Nephron progenitor cell (in vitro differentiated cells): ENCODE data around the gene SYS1.
A peak's percentile ranks its signal among the peaks of the same experiment; 100 is the strongest.

Experiments used
- DNase-seq: peaks from one replicate; pipeline ENCODE4 v3.0.0; 2021
- H3K27ac Mint-ChIP-seq: 2 replicates; pipeline ENCODE4 v1.8.0; 2021; ENCODE audit warnings: mild to moderate bottlenecking, moderate library complexity, mixed read lengths
- H3K27me3 Mint-ChIP-seq: 2 replicates; pipeline ENCODE4 v1.8.0; 2021; ENCODE audit warnings: mild to moderate bottlenecking, low read depth, mixed read lengths; ENCODE audit not compliant: poor library complexity
- H3K36me3 Mint-ChIP-seq: 2 replicates; pipeline ENCODE4 v1.8.0; 2021; ENCODE audit warnings: low read depth, mixed read lengths
- H3K4me1 Mint-ChIP-seq: 2 replicates; pipeline ENCODE4 v1.8.0; 2021; ENCODE audit warnings: mixed read lengths
- H3K4me3 Mint-ChIP-seq: 2 replicates; pipeline ENCODE4 v1.8.0; 2021; ENCODE audit warnings: mild to moderate bottlenecking, moderate library complexity, mixed read lengths
- H3K9me3 Mint-ChIP-seq: 2 replicates; pipeline ENCODE4 v1.8.0; 2021; ENCODE audit warnings: mild to moderate bottlenecking, moderate library complexity, mixed read lengths
- TF ChIP-seq, protein P1 (sequence below): fragments of 200-600 bp; sonication (generic); IDR thresholded peaks from 2 replicates; pipeline ENCODE4 v1.5.0; 2021; ENCODE audit warnings: antibody characterized with exemption

The SYS1 gene

DNA sequence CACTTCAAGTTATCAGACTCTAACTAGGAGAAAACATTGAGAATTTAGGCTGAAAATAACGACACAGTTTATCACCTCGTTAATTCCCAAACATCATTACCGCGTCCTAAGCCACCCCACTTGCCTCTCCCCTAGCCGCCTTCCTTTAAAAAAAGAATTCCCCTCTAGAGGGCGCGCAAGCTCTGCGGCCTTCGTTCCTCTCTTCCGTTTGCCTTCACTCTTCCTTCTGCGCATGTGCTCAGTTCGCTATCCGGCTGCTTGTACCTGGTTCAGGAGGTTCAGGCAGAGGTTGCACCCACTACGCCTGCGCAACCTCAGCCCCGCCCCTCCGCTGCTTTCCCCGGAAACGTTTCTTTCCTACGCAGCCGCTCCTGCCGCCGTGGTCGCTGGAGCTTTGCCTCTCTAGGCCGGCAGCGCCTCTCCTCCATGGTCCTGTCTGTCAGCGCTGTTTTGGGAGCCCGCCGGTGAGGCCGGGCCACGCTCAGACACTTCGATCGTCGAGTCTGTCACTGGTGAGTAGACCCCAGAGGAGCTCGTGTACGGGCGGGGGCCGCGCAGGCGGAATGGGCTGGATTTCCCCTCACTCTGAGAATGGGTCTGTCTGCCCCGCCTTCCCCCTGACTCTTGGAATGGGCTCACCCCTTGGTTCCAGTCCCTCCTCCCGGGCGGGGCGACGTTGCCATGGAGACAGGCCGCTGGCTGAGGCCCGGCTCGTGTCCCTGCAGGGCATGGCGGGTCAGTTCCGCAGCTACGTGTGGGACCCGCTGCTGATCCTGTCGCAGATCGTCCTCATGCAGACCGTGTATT, at the start of gene SYS1:
TSS of gene SYS1 (plus strand) at position 353 of the 807 bp plus-strand sequence. CDS start at position 729, 376 bp downstream.
- Mint-ChIP-seq H3K36me3 (peaks cover 13% of the 10 kb centered on the region), H3K4me1 (peaks cover 47% of the 10 kb centered on the region), H3K4me3 (peak within 1 kb of the TSS; percentile 98), H3K27ac (peak within 1 kb of the TSS; percentile 100), H3K27me3 (no peaks in the 10 kb centered on the region), H3K9me3 (no peaks in the 10 kb centered on the region)
- peak; percentile 100 for DNase-seq
- TF ChIP-seq, protein P1, sequence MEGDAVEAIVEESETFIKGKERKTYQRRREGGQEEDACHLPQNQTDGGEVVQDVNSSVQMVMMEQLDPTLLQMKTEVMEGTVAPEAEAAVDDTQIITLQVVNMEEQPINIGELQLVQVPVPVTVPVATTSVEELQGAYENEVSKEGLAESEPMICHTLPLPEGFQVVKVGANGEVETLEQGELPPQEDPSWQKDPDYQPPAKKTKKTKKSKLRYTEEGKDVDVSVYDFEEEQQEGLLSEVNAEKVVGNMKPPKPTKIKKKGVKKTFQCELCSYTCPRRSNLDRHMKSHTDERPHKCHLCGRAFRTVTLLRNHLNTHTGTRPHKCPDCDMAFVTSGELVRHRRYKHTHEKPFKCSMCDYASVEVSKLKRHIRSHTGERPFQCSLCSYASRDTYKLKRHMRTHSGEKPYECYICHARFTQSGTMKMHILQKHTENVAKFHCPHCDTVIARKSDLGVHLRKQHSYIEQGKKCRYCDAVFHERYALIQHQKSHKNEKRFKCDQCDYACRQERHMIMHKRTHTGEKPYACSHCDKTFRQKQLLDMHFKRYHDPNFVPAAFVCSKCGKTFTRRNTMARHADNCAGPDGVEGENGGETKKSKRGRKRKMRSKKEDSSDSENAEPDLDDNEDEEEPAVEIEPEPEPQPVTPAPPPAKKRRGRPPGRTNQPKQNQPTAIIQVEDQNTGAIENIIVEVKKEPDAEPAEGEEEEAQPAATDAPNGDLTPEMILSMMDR = peak; percentile 83

DNA sequence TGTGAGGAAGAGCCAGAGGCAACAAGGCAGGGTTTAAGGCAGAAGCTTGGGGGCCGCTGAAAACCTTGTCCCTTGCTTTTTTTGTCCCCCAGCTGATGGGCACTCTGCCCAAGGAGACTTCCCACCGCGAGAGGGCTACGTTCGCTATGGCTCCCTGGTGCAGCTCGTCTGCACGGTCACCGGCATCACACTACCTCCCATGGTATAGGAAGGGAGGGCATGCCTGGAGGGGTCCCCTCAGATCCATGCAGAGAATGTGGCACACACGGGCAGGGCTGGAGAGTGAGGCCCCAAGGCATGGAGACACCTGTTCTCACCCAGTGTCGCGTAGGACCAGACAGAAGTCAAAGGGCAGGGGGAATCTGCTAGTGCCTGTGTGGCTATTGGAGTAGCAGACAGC, 49.0 kb upstream of the SYS1 start:
- Mint-ChIP-seq H3K36me3 (no peaks in the 10 kb centered on the region), H3K27me3 (peaks cover 74% of the 10 kb centered on the region), H3K4me1 (peaks cover 21% of the 10 kb centered on the region), H3K9me3 (no peaks in the 10 kb centered on the region), H3K4me3 (no peak overlapping the region), H3K27ac (no peak overlapping the region)
- TF ChIP-seq, protein P1 = no peak
- DNase-seq = no peak

DNA sequence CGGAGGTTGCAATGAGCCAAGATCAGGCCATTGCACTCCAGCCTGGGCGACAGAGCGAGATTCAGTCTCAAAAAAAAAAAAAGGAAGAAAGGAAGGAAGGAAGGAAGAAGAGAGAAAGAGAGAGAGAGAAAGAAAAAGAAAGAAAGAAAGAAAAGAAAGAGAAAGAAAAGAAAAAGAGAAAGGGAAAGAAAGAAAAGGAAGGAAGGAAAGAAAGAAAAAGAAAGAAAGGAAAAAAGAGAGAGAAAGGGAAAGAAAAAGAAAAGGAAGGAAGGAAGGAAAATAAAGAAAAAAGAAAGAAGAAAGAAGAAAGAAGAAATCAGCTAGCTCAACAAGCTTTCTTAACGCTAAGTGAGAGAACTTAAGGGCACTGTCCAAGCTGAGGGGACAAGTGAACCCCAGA, 47.3 kb upstream of the SYS1 start:
- H3K27me3 Mint-ChIP-seq = peaks cover 62% of the 10 kb centered on the region
- DNase-seq = no peak
- TF ChIP-seq, protein P1 = no peak
- H3K36me3 Mint-ChIP-seq = no peaks in the 10 kb centered on the region
- no peaks in the 10 kb centered on the region for H3K9me3 Mint-ChIP-seq
- H3K27ac Mint-ChIP-seq = no peak overlapping the region
- H3K4me3 Mint-ChIP-seq = no peak overlapping the region
- H3K4me1 Mint-ChIP-seq = peaks cover 11% of the 10 kb centered on the region

DNA sequence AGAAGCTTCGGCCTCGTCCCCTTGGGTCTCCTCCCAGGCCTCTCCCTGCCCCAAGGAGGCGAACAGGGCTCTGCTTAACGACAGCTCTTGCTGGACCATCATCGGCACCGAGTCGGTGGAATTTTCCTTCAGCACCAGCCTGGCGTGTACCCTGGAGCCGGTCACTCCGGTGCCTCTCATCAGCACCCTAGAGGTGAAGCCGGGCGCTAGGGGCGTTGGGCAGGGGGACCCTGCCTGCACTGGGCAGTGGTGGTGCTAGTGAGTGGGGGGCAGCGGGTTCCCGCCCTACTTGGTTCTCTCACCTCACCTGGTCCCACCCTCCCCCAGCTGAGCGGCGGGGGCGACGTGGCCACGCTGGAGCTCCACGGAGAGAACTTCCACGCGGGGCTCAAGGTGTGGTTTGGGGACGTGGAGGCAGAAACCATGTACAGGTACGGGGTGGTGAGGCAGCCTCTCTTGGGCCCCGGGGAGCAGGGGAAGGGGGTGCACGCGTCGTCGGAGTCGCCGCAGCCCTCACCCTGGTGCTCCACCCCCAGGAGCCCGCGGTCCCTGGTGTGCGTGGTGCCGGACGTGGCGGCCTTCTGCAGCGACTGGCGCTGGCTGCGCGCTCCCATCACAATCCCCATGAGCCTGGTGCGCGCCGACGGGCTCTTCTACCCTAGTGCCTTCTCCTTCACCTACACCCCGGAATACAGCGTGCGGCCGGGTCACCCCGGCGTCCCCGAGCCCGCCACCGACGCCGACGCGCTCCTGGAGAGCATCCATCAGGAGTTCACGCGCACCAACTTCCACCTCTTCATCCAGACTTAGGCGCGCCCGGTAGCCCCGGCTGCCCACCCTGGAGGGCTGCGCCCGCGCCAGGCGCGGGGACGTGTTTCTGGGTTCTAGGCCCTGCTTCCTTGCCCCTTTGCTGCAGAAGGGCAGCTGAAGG, 46.5 kb upstream of the SYS1 start:
- no peak for DNase-seq
- Mint-ChIP-seq H3K27ac (no peak overlapping the region), H3K27me3 (peaks cover 58% of the 10 kb centered on the region), H3K4me1 (peaks cover 4% of the 10 kb centered on the region), H3K9me3 (no peaks in the 10 kb centered on the region), H3K4me3 (no peak overlapping the region), H3K36me3 (no peaks in the 10 kb centered on the region)
- TF ChIP-seq, protein P1 = no peak

DNA sequence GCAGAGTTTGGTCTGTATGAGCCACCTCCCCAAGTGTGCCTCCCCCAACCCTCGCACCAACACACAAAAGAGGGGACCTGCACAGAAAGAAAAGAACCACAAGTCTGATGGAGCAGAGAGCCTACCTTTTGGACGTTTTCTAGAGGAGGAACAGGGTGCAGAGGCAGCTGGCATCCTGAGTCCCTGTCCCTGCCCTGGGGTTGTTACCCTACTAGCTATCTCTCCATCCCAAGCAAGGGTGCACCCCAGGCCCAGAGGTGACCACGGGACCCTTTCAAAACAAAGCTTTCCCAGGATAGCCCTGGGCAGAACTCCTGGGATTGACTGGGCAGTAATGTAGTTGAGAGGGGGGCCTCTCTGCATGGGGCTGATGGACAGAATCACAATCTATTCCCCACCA, 45.1 kb upstream of the SYS1 start:
- Mint-ChIP-seq H3K27ac (no peak overlapping the region), H3K4me3 (no peak overlapping the region), H3K4me1 (no peaks in the 10 kb centered on the region), H3K9me3 (no peaks in the 10 kb centered on the region), H3K36me3 (no peaks in the 10 kb centered on the region), H3K27me3 (peaks cover 45% of the 10 kb centered on the region)
- DNase-seq = no peak
- TF ChIP-seq, protein P1 = no peak
